Measurements from ENCODE around the gene CTSA.
"Not testable (repeated sequence)": the region's sequence is repeated elsewhere in the genome, so short reads cannot be mapped to it uniquely, and the experiment has no call there.

The CTSA gene

DNA sequence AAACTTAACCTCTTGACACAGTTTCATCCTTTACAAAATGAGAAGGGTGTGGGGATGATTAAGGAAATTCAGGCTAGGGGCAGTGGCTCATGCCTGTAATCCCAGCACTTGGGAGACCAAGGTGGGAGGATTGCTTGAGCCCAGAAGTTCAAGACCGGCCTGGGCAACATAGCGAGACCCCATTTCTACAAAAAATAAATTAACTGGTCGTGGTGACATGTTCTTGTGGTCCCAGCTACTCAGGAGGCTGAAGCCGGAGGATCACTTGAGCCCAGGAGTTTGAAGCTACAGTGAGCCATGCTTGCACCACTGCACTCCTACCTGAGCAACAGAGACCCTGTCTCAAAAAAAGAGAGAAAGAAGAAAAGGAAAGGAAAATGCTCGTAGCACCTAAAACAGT, 24.7 kb upstream of the CTSA start:
- DNase-seq (ENCODE audit: low read depth): no peak

DNA sequence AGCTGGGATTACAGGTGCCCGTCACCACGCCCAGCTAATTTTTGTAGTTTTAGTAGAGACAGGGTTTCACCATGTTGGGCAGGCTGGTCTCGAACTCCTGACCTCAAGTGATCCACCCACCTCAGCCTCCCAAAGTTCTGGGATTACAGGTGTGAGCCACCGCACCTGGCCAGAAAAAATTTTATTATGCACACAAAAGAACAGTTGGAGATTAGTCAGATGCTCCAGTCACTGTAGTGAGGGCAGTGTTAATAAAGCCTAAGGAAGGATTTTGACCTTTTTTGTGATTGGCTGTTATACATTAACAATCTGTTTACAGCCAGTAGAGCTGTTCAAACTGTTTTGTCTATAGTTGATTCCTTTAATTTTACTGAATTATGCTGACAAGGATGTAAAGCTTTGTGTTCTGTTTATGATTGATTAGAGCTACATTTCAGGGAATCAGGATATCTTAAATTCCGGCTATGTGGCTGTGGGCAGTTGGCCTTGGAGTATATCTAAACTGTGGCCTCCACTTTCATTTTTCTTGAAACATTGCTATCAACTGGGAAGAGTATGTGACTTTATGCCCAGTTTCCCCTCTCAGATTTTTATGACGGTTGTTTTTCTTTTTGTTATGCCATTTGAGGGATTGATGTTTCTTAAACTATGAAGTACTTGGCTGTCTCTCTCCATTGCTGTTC, 23.9 kb upstream of the CTSA start:
- DNase-seq (ENCODE audit: low read depth): no peak

DNA sequence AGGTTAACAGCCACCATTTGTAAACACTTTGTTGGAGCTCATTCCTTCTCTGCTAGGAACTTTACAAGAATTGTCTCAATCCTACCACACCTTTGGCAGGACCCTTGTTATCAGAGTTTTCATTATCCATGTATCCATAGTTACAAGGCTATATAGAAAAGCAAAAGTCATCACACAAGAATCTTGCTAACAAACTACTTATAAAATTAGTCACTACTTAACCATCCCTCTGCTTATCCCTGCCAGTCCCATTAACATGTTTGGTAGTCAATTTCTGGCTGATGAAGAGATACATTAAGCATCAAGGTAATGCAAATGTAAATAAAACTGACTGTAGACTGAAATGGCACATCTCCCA, 23.3 kb upstream of the CTSA start:
- no peak for DNase-seq (ENCODE audit: low read depth)

DNA sequence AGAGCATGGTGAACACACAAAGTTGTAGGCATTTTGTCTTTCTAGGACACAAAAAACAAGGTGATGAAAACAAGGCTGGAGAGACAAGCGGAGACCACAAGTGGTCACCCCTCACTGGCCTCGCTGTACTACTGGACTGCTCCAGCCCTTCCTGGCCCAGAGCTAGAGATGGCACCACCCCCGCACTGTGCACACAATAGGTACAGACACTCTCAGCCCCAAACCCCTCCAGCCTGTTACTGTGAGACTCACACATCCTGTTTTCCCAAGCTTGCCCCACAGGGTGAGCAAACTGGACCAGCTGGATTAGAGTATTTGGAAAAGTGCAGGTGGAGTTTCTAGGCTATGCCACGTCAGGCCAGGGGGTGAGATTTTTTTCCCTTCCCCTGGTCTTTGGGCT, 18.5 kb upstream of the CTSA start:
- DNase-seq (ENCODE audit: low read depth): no peak

DNA sequence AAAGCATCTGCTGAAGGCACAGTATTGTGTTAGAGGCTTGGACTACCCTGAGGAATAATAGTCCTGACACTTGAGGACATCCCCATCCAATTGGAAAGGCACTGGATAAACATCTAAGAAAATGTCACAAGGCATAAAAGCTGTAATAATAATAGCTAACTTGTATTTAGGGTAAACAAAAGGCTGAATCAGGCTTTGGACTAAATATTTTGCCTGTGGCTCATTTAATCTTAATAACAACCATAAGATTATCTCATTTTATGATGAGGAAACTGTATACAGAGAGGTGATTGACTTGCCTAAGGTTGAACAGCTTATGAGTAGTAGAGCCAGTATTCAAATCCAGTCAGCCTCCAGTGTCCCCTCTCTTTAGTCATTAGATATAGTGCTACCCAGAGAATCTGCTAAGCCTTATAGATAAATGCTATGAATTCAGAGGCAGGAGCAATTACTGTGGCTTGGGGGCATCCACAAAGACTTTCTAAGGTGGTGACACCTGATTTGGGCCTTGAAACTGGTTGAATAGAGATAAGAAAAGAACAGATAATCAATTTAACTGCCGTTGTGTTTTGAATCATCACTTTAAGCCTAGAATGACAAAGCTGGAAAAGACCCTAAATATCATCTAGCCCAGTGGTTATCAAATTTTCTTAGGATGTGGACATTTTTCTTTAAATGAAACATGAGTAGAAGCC, 17.6 kb upstream of the CTSA start:
- DNase-seq (ENCODE audit: low read depth): no peak

DNA sequence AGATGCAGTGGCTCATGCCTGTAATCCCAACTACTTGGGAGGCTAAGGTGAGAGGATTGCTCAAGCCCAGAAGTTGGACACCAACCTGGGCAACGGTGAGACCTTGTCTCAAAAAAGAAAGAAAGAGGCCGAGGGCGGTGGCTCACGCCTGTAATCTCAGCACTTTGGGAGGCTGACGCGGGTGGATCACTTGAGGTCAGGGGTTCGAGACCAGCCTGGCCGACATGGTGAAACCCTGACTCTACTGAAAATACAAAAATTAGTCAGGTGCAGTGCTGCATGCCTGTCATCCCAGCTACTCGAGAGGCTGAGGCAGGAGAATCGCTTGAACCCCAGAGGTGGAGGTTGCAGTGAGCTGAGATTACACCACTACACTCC, 17.0 kb upstream of the CTSA start:
- not testable (repeated sequence) for DNase-seq (ENCODE audit: low read depth)

DNA sequence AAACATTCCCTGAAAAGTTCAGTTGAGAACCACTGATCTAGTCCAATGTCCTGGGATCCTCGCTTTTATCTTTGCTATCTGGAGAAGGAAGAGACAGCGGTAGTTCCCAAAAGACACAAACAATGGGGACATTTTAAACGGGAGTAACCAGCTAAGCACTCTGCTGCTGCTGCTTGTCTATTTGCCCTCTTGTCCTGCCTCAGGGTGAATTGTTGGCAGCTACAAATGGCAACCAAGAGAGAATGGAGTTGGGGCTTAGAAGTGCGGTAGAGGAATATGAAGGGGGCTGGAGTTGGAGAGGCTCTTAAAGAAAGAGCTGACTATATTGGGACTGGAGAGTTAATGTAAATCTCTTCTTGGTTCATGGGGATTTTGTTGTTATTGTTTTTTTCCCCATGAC, 16.6 kb upstream of the CTSA start:
- no peak for DNase-seq (ENCODE audit: low read depth)

DNA sequence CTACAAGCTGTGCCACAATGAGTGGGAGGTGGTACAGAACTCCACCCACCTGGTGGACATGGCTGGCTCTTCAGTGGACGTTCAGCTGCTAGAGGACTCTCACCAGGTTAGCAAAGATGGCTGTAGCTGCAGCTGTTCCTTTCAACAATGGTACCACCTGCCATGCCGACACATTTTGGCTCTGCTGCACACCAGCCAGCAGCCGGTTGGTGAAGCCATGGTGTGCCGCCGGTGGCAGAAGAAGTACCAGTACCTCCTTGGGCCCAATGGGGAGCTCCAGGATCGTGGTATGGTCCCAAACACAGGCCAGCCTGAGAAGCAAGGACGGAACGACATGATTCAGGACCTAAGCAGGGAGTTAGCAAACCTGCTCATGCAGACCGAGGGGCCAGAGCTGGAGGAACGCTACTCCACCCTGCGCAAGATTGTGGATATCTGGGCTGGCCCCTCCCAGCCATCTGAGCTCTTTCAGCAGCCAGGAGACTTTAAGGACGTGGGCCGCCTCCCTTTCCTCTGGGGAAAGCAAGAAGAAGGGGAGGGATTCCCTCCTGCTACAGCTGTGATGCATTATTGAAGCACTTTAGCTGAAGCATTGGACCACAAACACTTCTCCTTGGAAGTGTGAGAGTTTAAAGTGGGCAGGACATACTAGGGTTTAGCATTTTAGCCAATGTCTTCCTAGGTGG, 12.9 kb upstream of the CTSA start:
- no peak for DNase-seq (ENCODE audit: low read depth)

DNA sequence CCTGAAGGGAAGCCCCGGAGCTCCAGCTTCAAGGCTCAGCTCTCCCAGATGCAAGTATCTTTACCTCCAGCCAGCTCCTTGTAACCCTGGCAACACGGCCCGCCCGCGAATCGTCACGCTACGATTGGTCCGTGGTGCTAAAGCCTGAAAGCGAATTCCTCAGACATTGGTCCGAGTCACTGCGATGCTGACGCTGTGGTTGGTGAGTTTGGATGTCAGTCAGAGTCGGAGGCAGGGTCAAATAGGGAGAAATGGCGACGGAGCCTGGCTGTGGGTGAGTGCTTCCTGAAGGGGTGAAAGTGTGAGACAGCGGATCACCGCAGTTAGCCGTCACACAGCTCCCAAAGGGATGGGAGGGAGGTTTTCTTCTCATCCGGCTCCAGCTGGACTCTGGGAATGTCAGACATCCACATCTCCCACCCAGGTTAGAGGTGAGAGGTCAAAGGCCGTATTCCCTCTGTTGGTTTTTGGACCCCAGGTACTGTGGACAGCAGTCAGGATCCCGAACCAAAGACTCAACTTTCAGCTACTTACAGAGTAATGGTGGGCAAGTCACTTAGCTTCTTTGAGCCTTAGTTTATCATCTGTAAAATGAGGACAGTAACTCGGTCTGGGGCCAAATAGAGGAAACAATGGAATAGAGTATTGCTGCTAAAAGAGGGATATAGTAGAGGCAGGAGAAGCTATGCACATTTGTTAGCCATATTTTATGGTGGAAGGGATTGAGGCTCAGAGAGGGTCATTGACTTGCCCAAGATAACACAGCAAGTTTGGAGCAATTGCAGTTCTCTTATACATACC, 9.9 kb upstream of the CTSA start, which contains the start of gene ZSWIM1:
Gene ZSWIM1, plus strand, starts transcription at position 240 of the 801 bp plus-strand sequence. CDS start 1,366 bp downstream, outside the sequence.
- DNase-seq (ENCODE audit: low read depth): peak; percentile 97

DNA sequence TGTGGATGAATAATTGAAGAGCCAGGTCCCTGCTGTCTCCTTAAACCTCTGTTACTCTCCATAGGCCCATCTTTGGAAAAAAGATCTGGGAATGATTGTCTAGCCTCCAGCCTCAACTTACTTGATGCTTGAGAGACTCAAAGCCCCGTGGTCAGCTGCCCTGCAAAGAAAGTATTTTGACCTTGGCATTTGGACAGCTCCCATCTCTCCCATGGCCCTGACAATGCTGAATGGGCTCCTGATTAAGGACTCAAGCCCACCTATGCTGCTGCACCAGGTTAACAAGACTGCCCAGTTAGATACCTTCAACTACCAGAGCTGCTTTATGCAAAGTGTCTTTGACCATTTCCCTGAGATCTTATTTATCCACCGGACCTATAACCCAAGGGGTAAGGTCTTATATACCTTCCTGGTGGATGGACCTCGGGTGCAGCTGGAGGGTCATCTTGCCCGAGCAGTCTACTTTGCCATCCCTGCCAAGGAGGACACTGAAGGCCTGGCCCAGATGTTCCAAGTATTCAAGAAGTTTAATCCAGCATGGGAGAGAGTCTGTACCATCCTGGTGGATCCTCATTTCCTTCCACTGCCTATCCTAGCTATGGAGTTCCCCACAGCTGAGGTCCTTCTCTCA, 8.6 kb upstream of the CTSA start:
- no peak for DNase-seq (ENCODE audit: low read depth)

DNA sequence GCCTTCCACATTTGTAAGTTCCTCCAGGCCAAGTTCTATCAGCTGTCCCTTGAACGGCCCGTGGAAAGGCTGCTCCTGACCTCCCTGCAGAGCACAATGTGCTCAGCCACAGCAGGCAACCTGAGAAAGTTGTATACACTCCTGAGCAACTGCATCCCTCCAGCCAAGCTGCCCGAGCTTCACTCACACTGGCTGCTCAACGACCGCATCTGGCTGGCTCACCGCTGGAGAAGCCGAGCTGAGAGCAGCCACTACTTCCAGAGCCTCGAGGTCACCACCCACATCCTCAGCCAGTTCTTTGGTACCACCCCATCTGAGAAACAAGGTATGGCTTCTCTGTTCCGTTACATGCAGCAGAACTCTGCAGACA, 8.1 kb upstream of the CTSA start:
- no peak for DNase-seq (ENCODE audit: low read depth)

DNA sequence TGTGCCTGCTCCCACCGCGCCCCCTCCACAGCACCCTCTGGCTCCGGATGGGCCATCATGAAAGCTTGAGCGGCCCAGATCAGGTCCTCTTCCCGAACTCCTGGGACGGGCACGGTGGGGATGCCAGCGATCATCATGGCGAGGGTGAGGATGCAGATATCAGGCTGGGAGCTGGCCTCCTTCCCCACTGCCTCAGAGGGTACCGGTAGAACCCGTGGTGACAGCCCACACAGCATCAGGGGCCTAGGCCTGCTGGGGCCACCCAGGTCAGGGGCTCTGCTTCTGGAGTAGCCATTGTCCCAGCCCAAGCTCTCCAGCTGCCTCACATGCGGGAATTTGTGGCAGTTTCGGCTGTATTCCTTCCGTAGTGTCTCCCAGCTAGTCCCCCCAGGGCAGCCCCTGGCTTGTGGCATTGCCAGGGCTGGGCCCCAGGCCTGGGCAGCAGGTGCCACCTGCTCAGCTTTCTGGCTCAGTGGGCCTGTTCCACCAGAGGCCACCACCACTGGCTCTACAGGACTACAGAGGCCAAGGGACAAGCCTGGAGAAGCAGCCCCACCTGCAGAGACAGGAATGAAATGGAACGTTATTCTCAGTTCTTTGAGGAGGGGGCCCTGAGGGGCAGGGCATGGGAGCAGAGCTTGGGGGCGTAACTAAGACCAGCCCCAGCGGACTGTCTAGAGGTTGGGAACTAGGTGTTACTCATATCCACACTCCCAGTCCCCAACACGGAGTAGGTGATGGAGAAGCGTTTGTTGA, 4.4 kb upstream of the CTSA start:
- no peak for DNase-seq (ENCODE audit: low read depth)

DNA sequence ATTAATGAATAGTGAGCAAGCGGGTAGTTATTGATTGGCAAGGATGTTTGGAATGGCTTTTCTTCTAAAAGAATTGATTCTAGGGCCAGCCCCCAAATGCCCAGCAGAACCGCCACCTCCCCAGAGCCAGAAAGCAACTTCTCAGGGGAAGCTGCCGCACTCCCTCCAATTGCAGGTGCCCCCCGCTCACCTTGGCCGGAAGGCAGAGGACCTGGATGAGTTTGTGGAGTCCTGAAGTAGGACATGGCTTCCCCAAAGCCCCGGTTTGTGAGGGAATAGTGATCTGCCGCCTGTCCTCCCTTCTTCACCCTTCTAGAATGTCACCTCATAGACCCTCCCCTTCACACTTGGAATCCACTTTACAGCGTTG, 3.8 kb upstream of the CTSA start, which contains the start of gene SPATA25:
Gene SPATA25, minus strand, starts transcription at position 277 of the 370 bp plus-strand sequence. Its CDS starts 32 bp downstream, at position 245.
- no peak for DNase-seq (ENCODE audit: low read depth)

DNA sequence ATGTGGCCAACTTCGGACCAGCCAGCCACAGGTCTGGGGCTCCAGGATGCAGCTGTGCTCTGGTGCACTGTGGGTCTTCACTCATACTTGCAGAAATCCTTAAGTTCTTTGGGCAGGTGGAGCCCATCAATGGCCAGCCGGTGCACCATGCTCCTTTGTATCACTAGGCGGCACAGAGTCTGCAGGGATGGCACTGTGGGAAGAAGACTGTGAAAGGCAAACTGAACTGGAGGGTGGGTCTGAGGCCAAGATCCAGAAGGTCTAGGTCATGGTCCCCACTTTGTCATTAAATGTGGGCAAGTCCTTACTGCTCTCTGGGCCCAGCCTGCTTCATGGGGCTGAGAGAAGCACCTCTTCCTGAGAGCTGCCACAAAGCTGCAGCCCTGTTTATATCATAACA, 2.5 kb upstream of the CTSA start:
- DNase-seq (ENCODE audit: low read depth): no peak

DNA sequence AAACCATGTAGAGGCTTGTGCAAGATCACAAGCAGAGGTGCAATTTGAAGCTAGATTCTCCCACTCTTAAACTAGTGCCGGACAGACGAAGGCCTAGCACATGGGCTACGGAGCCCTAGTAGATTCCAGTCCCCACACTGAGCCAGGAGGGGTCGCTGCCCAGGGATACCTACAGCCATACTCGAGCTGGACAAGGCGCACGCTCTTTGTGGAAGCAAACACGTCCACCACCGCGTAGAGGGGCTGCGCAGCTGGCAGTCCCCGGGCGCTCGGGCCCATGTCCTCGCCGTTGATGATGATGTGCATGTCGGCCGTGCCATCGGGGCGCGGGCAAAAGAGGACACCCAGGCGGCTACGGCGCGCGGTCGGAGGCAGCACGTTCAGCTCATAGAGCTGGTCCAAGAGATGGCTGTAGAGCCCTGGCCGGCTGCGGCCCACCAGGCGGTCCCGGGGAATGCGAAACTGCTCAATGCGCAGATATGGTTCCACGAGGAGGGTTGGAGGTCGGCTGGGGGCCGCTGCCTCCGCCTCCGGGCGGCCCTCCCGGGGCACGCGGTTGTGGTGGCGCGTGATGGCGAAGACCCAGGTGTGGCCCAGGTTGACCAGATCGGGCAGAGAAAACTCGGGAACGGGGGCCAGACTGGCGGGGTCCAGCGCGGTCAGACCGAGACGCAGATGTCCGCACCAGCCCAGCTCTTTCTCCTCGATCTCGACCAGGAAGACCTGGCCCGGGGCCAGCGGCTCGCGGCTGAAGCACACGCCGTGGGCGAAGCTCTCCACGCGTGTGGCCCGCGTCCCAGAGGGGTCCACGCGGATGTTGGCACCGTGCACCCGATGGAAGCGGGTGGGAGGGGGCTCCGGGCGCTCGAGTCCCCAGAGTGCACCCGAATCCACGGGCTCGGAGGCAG, 804 bp upstream of the CTSA start:
- DNase-seq (ENCODE audit: low read depth): no peak

DNA sequence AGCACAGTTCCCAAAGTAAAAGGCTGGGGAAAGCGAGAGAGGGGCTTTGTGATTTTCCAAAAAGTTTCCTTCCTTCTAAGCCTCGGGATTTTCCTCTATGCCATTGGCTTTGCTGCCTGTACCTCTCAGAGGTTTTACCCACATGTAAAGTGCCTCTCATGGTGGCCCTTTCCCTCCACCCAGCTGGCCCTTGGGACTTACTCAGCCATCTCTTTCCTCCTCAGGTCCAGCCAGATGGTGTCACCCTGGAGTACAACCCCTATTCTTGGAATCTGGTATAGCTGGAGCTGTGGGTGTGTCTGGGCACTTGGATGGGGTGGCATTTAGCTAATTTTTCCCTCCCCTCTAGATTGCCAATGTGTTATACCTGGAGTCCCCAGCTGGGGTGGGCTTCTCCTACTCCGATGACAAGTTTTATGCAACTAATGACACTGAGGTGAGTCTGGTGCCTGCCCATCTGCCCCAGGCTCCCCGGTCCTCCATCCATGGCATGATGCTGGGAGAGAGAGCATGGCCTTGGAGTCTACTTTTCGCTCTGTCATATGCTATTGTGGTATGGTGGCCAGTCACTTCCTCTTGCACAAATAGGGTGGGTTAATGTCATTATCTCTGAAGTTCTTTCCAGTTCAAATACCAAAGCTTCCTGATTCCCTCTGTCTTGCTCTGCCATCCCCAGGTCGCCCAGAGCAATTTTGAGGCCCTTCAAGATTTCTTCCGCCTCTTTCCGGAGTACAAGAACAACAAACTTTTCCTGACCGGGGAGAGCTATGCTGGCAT, 1.1 kb downstream of the CTSA start:
- DNase-seq (ENCODE audit: low read depth): no peak

DNA sequence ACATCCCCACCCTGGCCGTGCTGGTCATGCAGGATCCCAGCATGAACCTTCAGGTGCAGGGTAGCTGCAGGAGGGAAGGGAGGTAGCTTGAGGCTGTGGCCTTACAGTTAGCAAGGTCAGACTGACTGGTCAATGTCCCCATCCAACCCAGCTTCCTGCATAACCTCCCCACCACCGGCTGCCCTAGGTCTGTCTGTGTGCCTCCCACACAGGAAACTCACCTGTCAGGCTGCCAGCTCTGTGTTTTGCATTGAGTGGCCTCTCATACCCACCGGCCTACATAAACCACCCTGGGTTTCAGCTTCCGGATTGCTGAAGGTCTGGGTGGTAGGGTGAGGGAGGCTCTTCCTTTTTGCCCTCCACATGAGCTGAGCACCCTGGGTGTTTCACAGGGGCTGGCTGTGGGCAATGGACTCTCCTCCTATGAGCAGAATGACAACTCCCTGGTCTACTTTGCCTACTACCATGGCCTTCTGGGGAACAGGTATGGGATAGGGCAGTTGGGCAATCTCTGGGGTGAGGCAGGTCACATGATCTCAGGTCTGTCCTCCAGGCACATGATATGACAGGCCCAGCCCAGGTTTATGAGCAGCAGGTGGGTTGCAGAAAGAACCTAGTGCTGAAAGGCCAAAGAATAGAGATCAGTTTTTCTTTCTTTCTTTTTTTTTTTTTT, 1.8 kb downstream of the CTSA start:
- no peak for DNase-seq (ENCODE audit: low read depth)

DNA sequence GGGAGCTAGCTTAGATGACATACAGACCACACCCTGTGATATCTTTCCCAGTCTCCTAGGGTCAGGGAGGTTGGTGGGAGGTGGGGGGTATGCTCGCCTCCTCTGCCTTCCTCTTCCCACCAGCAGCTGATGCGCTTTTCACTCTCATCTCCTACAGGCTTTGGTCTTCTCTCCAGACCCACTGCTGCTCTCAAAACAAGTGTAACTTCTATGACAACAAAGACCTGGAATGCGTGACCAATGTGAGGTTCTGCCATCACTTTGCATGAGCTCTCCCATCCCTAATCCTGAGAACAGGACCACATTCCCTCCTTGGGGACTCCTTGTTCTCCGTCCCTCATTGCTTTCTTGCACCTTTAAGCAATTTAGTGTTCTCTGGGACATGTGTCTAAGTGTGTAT, 2.7 kb downstream of the CTSA start:
- DNase-seq (ENCODE audit: low read depth): no peak

DNA sequence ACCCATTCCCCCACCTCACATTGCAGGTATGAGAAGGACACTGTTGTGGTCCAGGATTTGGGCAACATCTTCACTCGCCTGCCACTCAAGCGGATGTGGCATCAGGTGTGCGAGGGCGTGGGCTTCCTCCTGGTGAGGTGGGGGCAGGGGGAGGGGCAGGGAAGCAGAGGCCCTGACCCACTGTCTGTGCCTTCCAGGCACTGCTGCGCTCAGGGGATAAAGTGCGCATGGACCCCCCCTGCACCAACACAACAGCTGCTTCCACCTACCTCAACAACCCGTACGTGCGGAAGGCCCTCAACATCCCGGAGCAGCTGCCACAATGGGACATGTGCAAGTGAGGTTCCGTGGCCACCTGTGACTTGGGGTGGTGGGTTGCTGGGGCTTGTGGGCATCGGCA, 3.7 kb downstream of the CTSA start:
- DNase-seq (ENCODE audit: low read depth): no peak
